Urinary bladder (tissue), 4 donors: ENCODE measurements around the gene MTRR. TPM values are rescaled to one million over a fixed set of nuclear protein-coding genes. Genes with fewer than 3 reads are reported as not detected.
"Not testable (repeated sequence)": the region's sequence is repeated elsewhere in the genome, so short reads cannot be mapped to it uniquely, and the experiment has no call there.

Experiments used
- DNase-seq: peaks from one replicate; pipeline ENCODE4 v3.0.0-alpha.2; 2015; ENCODE audit errors: extremely low spot score
- H3K27ac ChIP-seq: one replicate; pipeline ENCODE4 v1.5.1; 2013; ENCODE audit warnings: low read depth, mild to moderate bottlenecking, moderate library complexity
- H3K36me3 ChIP-seq: one replicate; pipeline ENCODE4 v1.6.1; 2013; ENCODE audit warnings: mild to moderate bottlenecking, moderate library complexity; ENCODE audit not compliant: insufficient read depth
- H3K4me1 ChIP-seq: one replicate; pipeline ENCODE4 v1.6.1; 2013; ENCODE audit warnings: mild to moderate bottlenecking, moderate library complexity; ENCODE audit not compliant: insufficient read depth
- H3K4me3 ChIP-seq: one replicate; pipeline ENCODE4 v1.5.1; 2013; ENCODE audit warnings: low read depth, low read length
- whole genome bisulfite sequencing: extraction: QIAGEN DNeasy Blood & Tissue Kit; methylation state at CpG from one replicate; pipeline ENCODE4 v1.1.7; 2013; 5-methylcytosine and 5-hydroxymethylcytosine counted together
- polyA plus RNA-seq: library from polyadenylated mRNA; stranded (reverse); fragments of 200-250 nt; gene quantifications from one replicate; pipeline ENCODE4 v1.2.3, GENCODE V29; 2013
- total RNA-seq: library from RNA; depleted of rRNA; stranded (reverse); fragments of >200 nt; gene quantifications from one replicate; pipeline ENCODE4 v1.2.3, GENCODE V29; 2014
- donor health status: healthy with polysubstance abuse.
- donor health status: healthy.

The MTRR gene
- total and polyA plus RNA-seq, 2 donors, result 29.6 to 47.9 TPM

GRCh38 chr5:7886849-7887475, 18.0 kb downstream of the MTRR start:
- H3K36me3 ChIP-seq, result peaks cover 4% of the 10 kb centered on the region
- DNase-seq, result no peak
- no peak overlapping the region for H3K4me3 ChIP-seq
- H3K4me1 ChIP-seq, result no peaks in the 10 kb centered on the region
- 65% methylated on average over 7 of the region's 7 CpGs for WGBS
- H3K27ac ChIP-seq, result no peak overlapping the region

- 90% methylated on average over 9 of the region's 9 CpGs for whole genome bisulfite sequencing
- Histone ChIP-seq H3K27ac (no peak overlapping the region), H3K4me1 (no peaks in the 10 kb centered on the region), H3K36me3 (peaks cover 6% of the 10 kb centered on the region), H3K4me3 (no peak overlapping the region)
- DNase-seq, result no peak
Observed at GRCh38 chr5:7888901-7889300, 20.0 kb downstream of the MTRR start.

GRCh38 chr5:7894439-7894838, 25.5 kb downstream of the MTRR start:
- WGBS, result 86% methylated on average over 5 of the region's 5 CpGs
- Histone ChIP-seq H3K4me1 (no peaks in the 10 kb centered on the region), H3K36me3 (peaks cover 6% of the 10 kb centered on the region), H3K4me3 (no peak overlapping the region), H3K27ac (no peak overlapping the region)
- no peak for DNase-seq

GRCh38 chr5:7894860-7895259, 25.9 kb downstream of the MTRR start:
- Histone ChIP-seq H3K4me3 (no peak overlapping the region), H3K36me3 (peaks cover 6% of the 10 kb centered on the region), H3K27ac (no peak overlapping the region), H3K4me1 (no peaks in the 10 kb centered on the region)
- no peak for DNase-seq
- WGBS, result 83% methylated on average over 2 of the region's 2 CpGs

- Histone ChIP-seq H3K4me1 (no peaks in the 10 kb centered on the region), H3K36me3 (peaks cover 5% of the 10 kb centered on the region), H3K27ac (no peak overlapping the region), H3K4me3 (no peak overlapping the region)
- WGBS, result 60% methylated on average over 5 of the region's 5 CpGs
- DNase-seq, result no peak
Observed at GRCh38 chr5:7897014-7897600, 28.2 kb downstream of the MTRR start.

- WGBS, result 90% methylated on average over 3 of the region's 3 CpGs
- Histone ChIP-seq H3K27ac (no peak overlapping the region), H3K4me3 (no peak overlapping the region), H3K36me3 (peaks cover 3% of the 10 kb centered on the region), H3K4me1 (no peaks in the 10 kb centered on the region)
- no peak for DNase-seq
Observed at GRCh38 chr5:7902201-7902600, 33.3 kb downstream of the MTRR start.

- no peak for DNase-seq
- H3K27ac ChIP-seq, result no peak overlapping the region
- no peaks in the 10 kb centered on the region for H3K4me1 ChIP-seq
- H3K36me3 ChIP-seq, result peaks cover 3% of the 10 kb centered on the region
- 89% methylated on average over 9 of the region's 9 CpGs for WGBS
- H3K4me3 ChIP-seq, result no peak overlapping the region
Observed at GRCh38 chr5:7902666-7903625, 34.0 kb downstream of the MTRR start.

GRCh38 chr5:7904170-7904569, 35.2 kb downstream of the MTRR start:
- H3K36me3 ChIP-seq, result peaks cover 3% of the 10 kb centered on the region
- DNase-seq, result no peak
- H3K4me1 ChIP-seq, result no peaks in the 10 kb centered on the region
- no peak overlapping the region for H3K27ac ChIP-seq
- 84% methylated on average over 2 of the region's 2 CpGs for WGBS
- H3K4me3 ChIP-seq, result no peak overlapping the region

- no peak overlapping the region for H3K27ac ChIP-seq
- no peaks in the 10 kb centered on the region for H3K4me1 ChIP-seq
Observed at GRCh38 chr5:7907612-7908011, 38.7 kb downstream of the MTRR start.

GRCh38 chr5:7908317-7908716, 39.4 kb downstream of the MTRR start:
- no peak overlapping the region for H3K27ac ChIP-seq
- H3K4me1 ChIP-seq, result no peaks in the 10 kb centered on the region
- 98% methylated on average over 1 of the region's 1 CpG for WGBS
- DNase-seq, result no peak
- no peak overlapping the region for H3K4me3 ChIP-seq
- H3K36me3 ChIP-seq, result peaks cover 1% of the 10 kb centered on the region

More at GRCh38 chr5:7907612-7908011, 38.7 kb downstream of the MTRR start:
- Histone ChIP-seq H3K36me3 (peaks cover 1% of the 10 kb centered on the region), H3K4me3 (no peak overlapping the region)
- no peak for DNase-seq
- 100% methylated on average over 1 of the region's 1 CpG for WGBS

GRCh38 chr5:7910738-7911428, 41.9 kb downstream of the MTRR start:
- H3K36me3 ChIP-seq, result peaks cover 1% of the 10 kb centered on the region
- WGBS, result 96% methylated on average over 2 of the region's 2 CpGs
- no peak overlapping the region for H3K27ac ChIP-seq
- no peak for DNase-seq
- no peak overlapping the region for H3K4me3 ChIP-seq
- H3K4me1 ChIP-seq, result no peaks in the 10 kb centered on the region

GRCh38 chr5:7911429-7911771, 42.5 kb downstream of the MTRR start:
- H3K36me3 ChIP-seq, H3K4me3 ChIP-seq, H3K27ac ChIP-seq, DNase-seq, H3K4me1 ChIP-seq: not testable (repeated sequence)
- 85% methylated on average over 3 of the region's 3 CpGs for WGBS

- DNase-seq, result no peak
- H3K4me1 ChIP-seq, result no peaks in the 10 kb centered on the region
- H3K36me3 ChIP-seq, result no peaks in the 10 kb centered on the region
- H3K27ac ChIP-seq, result no peak overlapping the region
- 63% methylated on average over 6 of the region's 6 CpGs for WGBS
- H3K4me3 ChIP-seq, result no peak overlapping the region
Observed at GRCh38 chr5:7916171-7916804, 47.3 kb downstream of the MTRR start.
